HEK293 (cell line): ENCODE measurements around the gene PNLIPRP1.

ENCODE experiments used
- CTCF ChIA-PET: fragments of 350-600 bp; formaldehyde crosslinking; extraction: SDS; loops from one replicate; lab custom pipeline; 2021; ENCODE audit warnings: antibody characterized with exemption; lab: Yijun Ruan, JAX
- POLR2A ChIA-PET: fragments of 300-600 bp; formaldehyde crosslinking; extraction: SDS; loops from one replicate; lab custom pipeline; 2020; ENCODE audit warnings: antibody characterized with exemption, inconsistent platforms; lab: Yijun Ruan, JAX
- H3K27ac ChIP-seq: fragments of 200-500 bp; sonication (Bioruptor generic); 2 replicates; pipeline ENCODE4 v1.5.1; 2014; ENCODE audit warnings: low read depth, low read length, control low read depth, inconsistent platforms; ENCODE audit errors: extremely low read depth
- H3K36me3 ChIP-seq, 2 experiments: fragments of 200-500 bp in 1 of 2; sonication (Bioruptor generic) in 1 of 2; 1 replicate in 1 of 2; 2 replicates in 1 of 2; pipeline ENCODE4 v1.5.1; 2014 to 2017; ENCODE audit warnings: inconsistent platforms in 2 of 2, low read length in 2 of 2; ENCODE audit not compliant: control insufficient read depth in 2 of 2, insufficient read depth in 1 of 2
- H3K4me1 ChIP-seq: fragments of 200-500 bp; sonication (Bioruptor generic); 2 replicates; pipeline ENCODE4 v1.5.1; 2014; ENCODE audit warnings: mild to moderate bottlenecking, low read length, inconsistent platforms; ENCODE audit not compliant: control insufficient read depth, insufficient read depth
- H3K4me3 ChIP-seq: 2 replicates; pipeline ENCODE4 v1.5.1; 2011; ENCODE audit warnings: low read depth, mild to moderate bottlenecking, control low read depth, low read length, moderate library complexity
- H3K9me3 ChIP-seq: fragments of 200-500 bp; sonication (Bioruptor generic); 2 replicates; pipeline ENCODE4 v1.5.1; 2014; ENCODE audit warnings: low read depth, low read length, inconsistent platforms; ENCODE audit not compliant: control insufficient read depth, insufficient read depth
- GLIS2 ChIP-seq: fragments of 450-650 bp; formaldehyde crosslinking; IDR thresholded peaks from 2 replicates; pipeline ENCODE4 v1.5.1; 2016; ENCODE audit warnings: missing biosample characterization, missing genetic modification characterization
- MYNN ChIP-seq: fragments of 450-650 bp; formaldehyde crosslinking; IDR thresholded peaks from 2 replicates; pipeline ENCODE4 v1.5.1; 2016; ENCODE audit warnings: missing biosample characterization, missing genetic modification characterization, borderline replicate concordance
- TRIM28 ChIP-seq: IDR thresholded peaks from 2 replicates; pipeline ENCODE4 v1.6.1; 2011; ENCODE audit warnings: low read length, control low read depth, borderline replicate concordance
- YY1 ChIP-seq: fragments of 450-650 bp; formaldehyde crosslinking; IDR thresholded peaks from 2 replicates; pipeline ENCODE4 v1.5.1; 2018; ENCODE audit warnings: missing biosample characterization, missing genetic modification characterization
- ZBTB21 ChIP-seq: fragments of 450-650 bp; formaldehyde crosslinking; IDR thresholded peaks from 2 replicates; pipeline ENCODE4 v1.5.1; 2017; ENCODE audit warnings: missing biosample characterization, missing genetic modification characterization
- ZNF114 ChIP-seq: fragments of 450-650 bp; formaldehyde crosslinking; IDR thresholded peaks from 2 replicates; pipeline ENCODE4 v1.5.0; 2017; ENCODE audit warnings: missing biosample characterization, missing genetic modification characterization
- ZNF155 ChIP-seq: fragments of 450-650 bp; formaldehyde crosslinking; IDR thresholded peaks from 2 replicates; pipeline ENCODE4 v1.5.1; 2016; ENCODE audit warnings: missing biosample characterization, missing genetic modification characterization
- ZNF174 ChIP-seq: fragments of 450-650 bp; formaldehyde crosslinking; IDR thresholded peaks from 2 replicates; pipeline ENCODE4 v1.5.0; 2017; ENCODE audit warnings: missing biosample characterization, mild to moderate bottlenecking, missing genetic modification characterization
- ZNF248 ChIP-seq: fragments of 450-650 bp; formaldehyde crosslinking; IDR thresholded peaks from 2 replicates; pipeline ENCODE4 v1.5.1; 2017; ENCODE audit warnings: missing biosample characterization, missing genetic modification characterization
- ZNF274 ChIP-seq, 2 experiments: fragments of 200-500 bp in 1 of 2; fragments of 450-650 bp in 1 of 2; sonication (Bioruptor generic) in 1 of 2; formaldehyde crosslinking in 1 of 2; IDR thresholded peaks; 2 replicates each; pipeline versions ENCODE4 v1.5.1 to v1.6.1; 2014 to 2016; ENCODE audit warnings: borderline replicate concordance in 1 of 2, inconsistent platforms in 1 of 2, low read length in 1 of 2, missing biosample characterization in 1 of 2, missing genetic modification characterization in 1 of 2
- ZNF302 ChIP-seq: fragments of 450-650 bp; formaldehyde crosslinking; IDR thresholded peaks from 2 replicates; pipeline ENCODE4 v1.5.1; 2016; ENCODE audit warnings: missing biosample characterization, missing genetic modification characterization, low read depth
- ZNF366 ChIP-seq: fragments of 450-650 bp; formaldehyde crosslinking; conservative IDR thresholded peaks from 2 replicates; pipeline ENCODE4 v1.5.1; 2016; ENCODE audit warnings: missing biosample characterization, missing genetic modification characterization
- ZNF426 ChIP-seq: fragments of 450-650 bp; formaldehyde crosslinking; IDR thresholded peaks from 2 replicates; pipeline ENCODE4 v1.5.1; 2017; ENCODE audit warnings: missing biosample characterization, missing genetic modification characterization, mild to moderate bottlenecking, inconsistent platforms, moderate library complexity
- ZNF501 ChIP-seq: fragments of 450-650 bp; formaldehyde crosslinking; IDR thresholded peaks from 2 replicates; pipeline ENCODE4 v1.5.1; 2016; ENCODE audit warnings: missing biosample characterization, missing genetic modification characterization
- ZNF521 ChIP-seq: fragments of 450-650 bp; formaldehyde crosslinking; IDR thresholded peaks from 2 replicates; pipeline ENCODE4 v1.5.1; 2017; ENCODE audit warnings: missing biosample characterization, mild to moderate bottlenecking, missing genetic modification characterization
- ZNF623 ChIP-seq: fragments of 450-650 bp; formaldehyde crosslinking; IDR thresholded peaks from 2 replicates; pipeline ENCODE4 v1.5.1; 2016; ENCODE audit warnings: missing biosample characterization, missing genetic modification characterization
- ZNF629 ChIP-seq: fragments of 450-650 bp; formaldehyde crosslinking; IDR thresholded peaks from 2 replicates; pipeline ENCODE4 v1.5.1; 2017; ENCODE audit warnings: missing biosample characterization, missing genetic modification characterization
- ZNF664 ChIP-seq: fragments of 450-650 bp; formaldehyde crosslinking; IDR thresholded peaks from 2 replicates; pipeline ENCODE4 v1.5.1; 2016; ENCODE audit warnings: missing biosample characterization, missing genetic modification characterization
- ZNF670 ChIP-seq: fragments of 450-650 bp; formaldehyde crosslinking; IDR thresholded peaks from 2 replicates; pipeline ENCODE4 v1.5.1; 2016; ENCODE audit warnings: missing biosample characterization, missing genetic modification characterization, low read depth
- ZNF707 ChIP-seq: fragments of 450-650 bp; formaldehyde crosslinking; IDR thresholded peaks from 2 replicates; pipeline ENCODE4 v1.5.1; 2016; ENCODE audit warnings: missing biosample characterization, missing genetic modification characterization
- ZNF785 ChIP-seq: fragments of 450-650 bp; formaldehyde crosslinking; IDR thresholded peaks from 2 replicates; pipeline ENCODE4 v1.5.1; 2016; ENCODE audit warnings: missing biosample characterization, missing genetic modification characterization
- ZSCAN30 ChIP-seq: fragments of 450-650 bp; IDR thresholded peaks from 2 replicates; pipeline ENCODE4 v1.5.1; 2018; ENCODE audit warnings: missing biosample characterization, mild to moderate bottlenecking, missing genetic modification characterization, moderate library complexity
- TF ChIP-seq, protein P1 (sequence below): fragments of 450-650 bp; formaldehyde crosslinking; IDR thresholded peaks from 2 replicates; pipeline ENCODE4 v1.5.1; 2016; ENCODE audit warnings: missing biosample characterization, missing genetic modification characterization, borderline replicate concordance
- TF ChIP-seq, protein P2 (sequence below): fragments of 450-650 bp; formaldehyde crosslinking; IDR thresholded peaks from 2 replicates; pipeline ENCODE4 v1.5.1; 2016; ENCODE audit warnings: missing biosample characterization, missing genetic modification characterization
- TF ChIP-seq, protein P3 (sequence below): fragments of 450-650 bp; formaldehyde crosslinking; IDR thresholded peaks from 2 replicates; pipeline ENCODE4 v1.5.1; 2016; ENCODE audit warnings: missing biosample characterization, missing genetic modification characterization
- TF ChIP-seq, protein P4 (sequence below): fragments of 450-650 bp; formaldehyde crosslinking; IDR thresholded peaks from 2 replicates; pipeline ENCODE4; 2016; ENCODE audit warnings: missing biosample characterization, missing genetic modification characterization
- TF ChIP-seq, protein P5 (sequence below): fragments of 450-650 bp; formaldehyde crosslinking; IDR thresholded peaks from 2 replicates; pipeline ENCODE4 v1.5.1; 2016; ENCODE audit warnings: missing biosample characterization, missing genetic modification characterization, borderline replicate concordance

The PNLIPRP1 gene

DNA sequence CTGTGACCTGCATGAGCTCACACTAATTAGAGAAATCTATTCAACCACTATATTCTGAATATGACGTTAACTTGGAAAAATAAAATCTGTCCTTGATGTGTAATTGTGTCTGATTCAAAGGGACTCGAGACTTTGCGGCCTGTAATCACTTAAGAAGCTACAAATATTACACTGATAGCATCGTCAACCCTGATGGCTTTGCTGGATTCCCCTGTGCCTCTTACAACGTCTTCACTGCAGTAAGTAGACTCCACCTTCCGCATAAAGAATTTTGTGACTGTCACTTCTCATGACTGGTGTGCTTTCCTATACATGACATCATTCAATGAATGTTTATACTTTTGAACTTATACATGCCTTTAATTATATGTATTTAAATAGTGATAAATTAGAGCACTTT, 34.9 kb upstream of the PNLIPRP1 start (continued):
- TF ChIP-seq, protein P1, sequence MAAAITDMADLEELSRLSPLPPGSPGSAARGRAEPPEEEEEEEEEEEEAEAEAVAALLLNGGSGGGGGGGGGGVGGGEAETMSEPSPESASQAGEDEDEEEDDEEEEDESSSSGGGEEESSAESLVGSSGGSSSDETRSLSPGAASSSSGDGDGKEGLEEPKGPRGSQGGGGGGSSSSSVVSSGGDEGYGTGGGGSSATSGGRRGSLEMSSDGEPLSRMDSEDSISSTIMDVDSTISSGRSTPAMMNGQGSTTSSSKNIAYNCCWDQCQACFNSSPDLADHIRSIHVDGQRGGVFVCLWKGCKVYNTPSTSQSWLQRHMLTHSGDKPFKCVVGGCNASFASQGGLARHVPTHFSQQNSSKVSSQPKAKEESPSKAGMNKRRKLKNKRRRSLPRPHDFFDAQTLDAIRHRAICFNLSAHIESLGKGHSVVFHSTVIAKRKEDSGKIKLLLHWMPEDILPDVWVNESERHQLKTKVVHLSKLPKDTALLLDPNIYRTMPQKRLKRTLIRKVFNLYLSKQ (tag by site-specific recombination) = no peak
- no peak for TF ChIP-seq TRIM28
- TF ChIP-seq ZSCAN30 (tag by site-specific recombination) = no peak
- TF ChIP-seq ZNF664 (tag by site-specific recombination) = no peak
- TF ChIP-seq ZNF114 (tag by site-specific recombination) = no peak
- peak; percentile 48; the same call in 1 of the 2 replicates for TF ChIP-seq ZNF629
- no peak for TF ChIP-seq ZNF785 (tag by site-specific recombination)
- TF ChIP-seq ZBTB21 (tag by site-specific recombination) = 0 out of 2 replicates have a peak, but pooled peaks have one; percentile 25
- TF ChIP-seq ZNF623 (tag by site-specific recombination) = no peak
- no peak for TF ChIP-seq ZNF521 (tag by site-specific recombination)
- no peak for TF ChIP-seq ZNF670 (tag by site-specific recombination)
- no peak for TF ChIP-seq ZNF426 (tag by site-specific recombination)
- no peak for TF ChIP-seq MYNN
- no peak for TF ChIP-seq ZNF155 (tag by site-specific recombination)
- TF ChIP-seq YY1 (tag by site-specific recombination) = no peak
- TF ChIP-seq ZNF274 (IDR thresholded peaks at IDR 0.05; ENCODE audit: low read length) = no peak
- TF ChIP-seq ZNF274 (tag by site-specific recombination; IDR thresholded peaks at IDR 0.05; ENCODE audit: borderline replicate concordance) = no peak
- no peak for TF ChIP-seq ZNF248 (tag by site-specific recombination)
- TF ChIP-seq, protein P2, sequence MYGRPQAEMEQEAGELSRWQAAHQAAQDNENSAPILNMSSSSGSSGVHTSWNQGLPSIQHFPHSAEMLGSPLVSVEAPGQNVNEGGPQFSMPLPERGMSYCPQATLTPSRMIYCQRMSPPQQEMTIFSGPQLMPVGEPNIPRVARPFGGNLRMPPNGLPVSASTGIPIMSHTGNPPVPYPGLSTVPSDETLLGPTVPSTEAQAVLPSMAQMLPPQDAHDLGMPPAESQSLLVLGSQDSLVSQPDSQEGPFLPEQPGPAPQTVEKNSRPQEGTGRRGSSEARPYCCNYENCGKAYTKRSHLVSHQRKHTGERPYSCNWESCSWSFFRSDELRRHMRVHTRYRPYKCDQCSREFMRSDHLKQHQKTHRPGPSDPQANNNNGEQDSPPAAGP (tag by site-specific recombination) = no peak
- TF ChIP-seq GLIS2 (tag by site-specific recombination) = no peak
- TF ChIP-seq ZNF366 (tag by site-specific recombination) = peak; percentile 37; the same call in 1 of the 2 replicates
- TF ChIP-seq, protein P3, sequence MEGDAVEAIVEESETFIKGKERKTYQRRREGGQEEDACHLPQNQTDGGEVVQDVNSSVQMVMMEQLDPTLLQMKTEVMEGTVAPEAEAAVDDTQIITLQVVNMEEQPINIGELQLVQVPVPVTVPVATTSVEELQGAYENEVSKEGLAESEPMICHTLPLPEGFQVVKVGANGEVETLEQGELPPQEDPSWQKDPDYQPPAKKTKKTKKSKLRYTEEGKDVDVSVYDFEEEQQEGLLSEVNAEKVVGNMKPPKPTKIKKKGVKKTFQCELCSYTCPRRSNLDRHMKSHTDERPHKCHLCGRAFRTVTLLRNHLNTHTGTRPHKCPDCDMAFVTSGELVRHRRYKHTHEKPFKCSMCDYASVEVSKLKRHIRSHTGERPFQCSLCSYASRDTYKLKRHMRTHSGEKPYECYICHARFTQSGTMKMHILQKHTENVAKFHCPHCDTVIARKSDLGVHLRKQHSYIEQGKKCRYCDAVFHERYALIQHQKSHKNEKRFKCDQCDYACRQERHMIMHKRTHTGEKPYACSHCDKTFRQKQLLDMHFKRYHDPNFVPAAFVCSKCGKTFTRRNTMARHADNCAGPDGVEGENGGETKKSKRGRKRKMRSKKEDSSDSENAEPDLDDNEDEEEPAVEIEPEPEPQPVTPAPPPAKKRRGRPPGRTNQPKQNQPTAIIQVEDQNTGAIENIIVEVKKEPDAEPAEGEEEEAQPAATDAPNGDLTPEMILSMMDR (tag by site-specific recombination) = no peak
- TF ChIP-seq ZNF174 (tag by site-specific recombination) = no peak

DNA sequence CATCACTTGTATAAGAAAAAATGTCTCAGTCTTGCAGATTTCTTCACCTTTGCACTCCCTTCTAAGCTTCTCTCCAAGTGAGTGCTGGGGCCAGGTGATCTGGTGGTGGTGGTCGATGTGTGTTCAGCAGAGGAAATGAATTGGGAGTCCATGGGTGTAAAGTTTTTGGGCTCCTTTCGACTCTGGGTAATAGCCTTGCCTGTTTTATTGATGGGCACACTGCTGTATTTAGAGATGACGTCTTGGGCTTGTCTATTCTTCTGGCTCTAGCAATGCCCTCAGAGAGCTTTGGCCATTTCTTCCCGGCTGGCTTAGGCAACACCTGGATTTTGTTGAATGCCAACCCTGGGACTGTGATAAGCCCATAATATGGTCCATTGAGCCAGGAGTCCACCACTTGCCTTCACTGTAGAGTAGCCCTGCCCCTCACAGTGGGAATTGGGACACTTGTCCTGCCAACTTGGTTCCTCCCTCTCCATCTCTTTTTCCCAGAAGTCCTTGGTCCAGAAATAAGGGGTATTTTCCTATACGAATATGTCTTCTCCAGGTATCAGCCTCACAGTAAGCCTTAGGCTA, 33.4 kb upstream of the PNLIPRP1 start:
- CTCF ChIA-PET = interaction anchor here (0.6 to 1.2 kb wide), 3 partner anchors 36 to 256 kb away, joined by 3 read pairs; no protein-coding TSS in a partner anchor
- POLR2A ChIA-PET = no interaction called here
- H3K27ac ChIP-seq = no peak overlapping the region
- TF ChIP-seq ZNF707 (tag by site-specific recombination) = no peak
- no peak for TF ChIP-seq GLIS2 (tag by site-specific recombination)
- TF ChIP-seq, protein P4, sequence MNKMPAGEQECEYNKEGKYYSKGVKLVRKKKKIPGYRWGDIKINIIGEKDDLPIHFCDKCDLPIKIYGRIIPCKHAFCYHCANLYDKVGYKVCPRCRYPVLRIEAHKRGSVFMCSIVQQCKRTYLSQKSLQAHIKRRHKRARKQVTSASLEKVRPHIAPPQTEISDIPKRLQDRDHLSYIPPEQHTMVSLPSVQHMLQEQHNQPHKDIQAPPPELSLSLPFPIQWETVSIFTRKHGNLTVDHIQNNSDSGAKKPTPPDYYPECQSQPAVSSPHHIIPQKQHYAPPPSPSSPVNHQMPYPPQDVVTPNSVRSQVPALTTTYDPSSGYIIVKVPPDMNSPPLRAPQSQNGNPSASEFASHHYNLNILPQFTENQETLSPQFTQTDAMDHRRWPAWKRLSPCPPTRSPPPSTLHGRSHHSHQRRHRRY (tag by site-specific recombination) = no peak
- TF ChIP-seq, protein P5, sequence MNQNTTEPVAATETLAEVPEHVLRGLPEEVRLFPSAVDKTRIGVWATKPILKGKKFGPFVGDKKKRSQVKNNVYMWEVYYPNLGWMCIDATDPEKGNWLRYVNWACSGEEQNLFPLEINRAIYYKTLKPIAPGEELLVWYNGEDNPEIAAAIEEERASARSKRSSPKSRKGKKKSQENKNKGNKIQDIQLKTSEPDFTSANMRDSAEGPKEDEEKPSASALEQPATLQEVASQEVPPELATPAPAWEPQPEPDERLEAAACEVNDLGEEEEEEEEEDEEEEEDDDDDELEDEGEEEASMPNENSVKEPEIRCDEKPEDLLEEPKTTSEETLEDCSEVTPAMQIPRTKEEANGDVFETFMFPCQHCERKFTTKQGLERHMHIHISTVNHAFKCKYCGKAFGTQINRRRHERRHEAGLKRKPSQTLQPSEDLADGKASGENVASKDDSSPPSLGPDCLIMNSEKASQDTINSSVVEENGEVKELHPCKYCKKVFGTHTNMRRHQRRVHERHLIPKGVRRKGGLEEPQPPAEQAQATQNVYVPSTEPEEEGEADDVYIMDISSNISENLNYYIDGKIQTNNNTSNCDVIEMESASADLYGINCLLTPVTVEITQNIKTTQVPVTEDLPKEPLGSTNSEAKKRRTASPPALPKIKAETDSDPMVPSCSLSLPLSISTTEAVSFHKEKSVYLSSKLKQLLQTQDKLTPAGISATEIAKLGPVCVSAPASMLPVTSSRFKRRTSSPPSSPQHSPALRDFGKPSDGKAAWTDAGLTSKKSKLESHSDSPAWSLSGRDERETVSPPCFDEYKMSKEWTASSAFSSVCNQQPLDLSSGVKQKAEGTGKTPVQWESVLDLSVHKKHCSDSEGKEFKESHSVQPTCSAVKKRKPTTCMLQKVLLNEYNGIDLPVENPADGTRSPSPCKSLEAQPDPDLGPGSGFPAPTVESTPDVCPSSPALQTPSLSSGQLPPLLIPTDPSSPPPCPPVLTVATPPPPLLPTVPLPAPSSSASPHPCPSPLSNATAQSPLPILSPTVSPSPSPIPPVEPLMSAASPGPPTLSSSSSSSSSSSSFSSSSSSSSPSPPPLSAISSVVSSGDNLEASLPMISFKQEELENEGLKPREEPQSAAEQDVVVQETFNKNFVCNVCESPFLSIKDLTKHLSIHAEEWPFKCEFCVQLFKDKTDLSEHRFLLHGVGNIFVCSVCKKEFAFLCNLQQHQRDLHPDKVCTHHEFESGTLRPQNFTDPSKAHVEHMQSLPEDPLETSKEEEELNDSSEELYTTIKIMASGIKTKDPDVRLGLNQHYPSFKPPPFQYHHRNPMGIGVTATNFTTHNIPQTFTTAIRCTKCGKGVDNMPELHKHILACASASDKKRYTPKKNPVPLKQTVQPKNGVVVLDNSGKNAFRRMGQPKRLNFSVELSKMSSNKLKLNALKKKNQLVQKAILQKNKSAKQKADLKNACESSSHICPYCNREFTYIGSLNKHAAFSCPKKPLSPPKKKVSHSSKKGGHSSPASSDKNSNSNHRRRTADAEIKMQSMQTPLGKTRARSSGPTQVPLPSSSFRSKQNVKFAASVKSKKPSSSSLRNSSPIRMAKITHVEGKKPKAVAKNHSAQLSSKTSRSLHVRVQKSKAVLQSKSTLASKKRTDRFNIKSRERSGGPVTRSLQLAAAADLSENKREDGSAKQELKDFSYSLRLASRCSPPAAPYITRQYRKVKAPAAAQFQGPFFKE (tag by site-specific recombination) = no peak
- no peak for TF ChIP-seq ZNF501 (tag by site-specific recombination)
- no peak for TF ChIP-seq ZNF302
- no peaks in the 10 kb centered on the region for H3K4me1 ChIP-seq
- H3K36me3 ChIP-seq = no peaks in the 10 kb centered on the region
- H3K9me3 ChIP-seq = no peaks in the 10 kb centered on the region
- H3K4me3 ChIP-seq = no peak overlapping the region
